ENCODE results near the gene MYCBP2. TPM values are rescaled to one million over a fixed set of nuclear protein-coding genes. Genes with fewer than 3 reads are reported as not detected.
"Not testable (repeated sequence)": the region's sequence is repeated elsewhere in the genome, so short reads cannot be mapped to it uniquely, and the experiment has no call there.

The MYCBP2 gene
- total RNA-seq, 1 donor from 2014 or later = 119 TPM

DNA sequence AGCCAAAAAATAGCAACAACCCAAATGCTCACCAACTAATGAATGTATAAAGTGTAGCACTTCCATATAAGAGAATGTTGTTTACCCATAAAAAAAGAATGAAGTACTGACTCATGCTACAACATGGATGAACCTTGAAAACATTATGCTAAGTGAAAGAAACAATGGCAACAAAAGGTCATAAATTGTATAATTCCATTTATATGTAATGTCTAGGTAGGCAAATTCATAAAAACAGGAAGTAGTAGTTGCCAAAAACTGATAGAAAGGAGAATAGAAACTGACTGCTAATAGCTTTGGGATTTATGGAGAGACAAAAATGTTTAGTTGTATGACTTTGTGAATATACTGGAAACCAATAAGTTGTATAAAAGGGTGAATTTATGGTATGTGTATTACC lies 21.6 kb downstream of the MYCBP2 start:
- intact Hi-C loops (cut with micrococcal nuclease) = no loop called here

DNA sequence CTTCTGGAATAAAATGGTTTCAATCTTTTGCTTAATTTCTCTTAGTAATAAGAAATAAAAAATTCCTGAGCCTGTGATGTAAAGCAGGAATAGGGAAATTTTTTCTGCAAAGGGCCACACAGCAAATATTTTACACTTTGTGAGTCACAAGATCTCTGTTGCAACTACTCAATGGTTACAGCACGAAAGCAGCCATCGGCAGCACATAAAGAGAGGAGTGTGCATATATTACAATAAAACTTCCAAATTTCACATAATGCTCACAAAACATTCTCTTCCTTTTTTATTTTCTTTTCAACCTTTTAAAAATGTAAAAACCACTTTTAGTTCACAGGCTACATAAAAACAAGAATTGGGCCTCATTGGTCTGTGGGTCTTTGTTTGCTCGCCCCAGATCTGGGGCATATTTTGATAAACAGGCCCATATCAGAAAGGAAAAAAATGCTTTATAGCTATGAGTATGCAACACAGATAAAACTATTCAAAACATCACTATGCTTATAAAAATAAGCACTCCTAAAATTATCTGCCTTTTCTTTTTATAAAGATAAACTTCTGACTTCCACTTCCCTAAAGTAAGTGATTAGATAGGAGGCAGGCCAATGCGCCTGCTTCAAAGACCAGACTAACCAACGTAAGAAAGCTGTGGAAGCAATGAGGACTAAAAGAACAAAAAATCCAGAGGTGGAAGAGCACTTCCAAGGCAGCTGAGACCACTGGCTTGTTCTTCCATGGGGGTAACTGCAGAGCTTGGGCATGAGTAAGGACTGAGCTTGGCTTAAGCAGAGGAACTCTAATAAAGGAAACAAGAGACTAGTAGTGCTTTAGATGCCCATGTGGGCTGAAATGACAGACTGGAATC lies 26.5 kb downstream of the MYCBP2 start:
- intact Hi-C loops (cut with micrococcal nuclease) = no loop called here

DNA sequence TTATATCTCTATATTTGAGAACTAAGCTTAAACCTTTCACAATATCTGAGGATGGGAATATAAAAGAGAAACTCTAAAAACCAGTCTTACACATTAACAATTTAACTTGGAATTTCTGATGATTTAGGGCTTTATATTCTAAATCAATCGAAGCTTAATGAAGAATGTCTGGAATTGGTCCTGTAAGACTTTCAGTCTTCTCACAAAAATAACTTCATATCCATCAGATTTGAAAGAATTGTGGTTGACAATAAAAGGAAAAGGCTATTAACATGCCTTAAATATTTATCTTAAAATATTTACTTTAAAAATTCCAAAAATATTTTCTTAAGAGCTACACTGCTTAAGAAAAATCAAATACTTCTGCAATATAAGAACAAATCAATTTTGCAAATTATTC lies 27.3 kb downstream of the MYCBP2 start:
- intact Hi-C loops (cut with micrococcal nuclease) = no loop called here

DNA sequence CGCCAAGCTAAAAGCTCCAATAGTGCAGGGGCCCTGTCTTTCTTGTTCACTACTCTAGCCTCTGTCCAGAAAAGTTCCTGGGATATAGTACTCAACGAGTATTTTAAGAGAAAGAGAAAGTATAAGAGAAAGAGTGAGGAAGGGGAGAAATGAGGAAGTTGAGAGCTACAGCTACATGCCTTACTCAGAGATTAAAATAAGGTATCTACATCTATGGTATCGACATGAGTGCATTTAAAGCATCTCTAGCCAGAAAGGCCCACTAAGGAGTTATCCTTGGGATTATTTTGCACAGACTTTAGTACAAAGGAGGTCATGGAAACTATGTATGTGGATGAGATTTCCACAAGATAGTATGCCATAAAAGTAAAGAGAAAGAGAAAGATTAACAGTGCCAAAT lies 28.5 kb downstream of the MYCBP2 start:
- intact Hi-C loops (cut with micrococcal nuclease) = no loop called here

DNA sequence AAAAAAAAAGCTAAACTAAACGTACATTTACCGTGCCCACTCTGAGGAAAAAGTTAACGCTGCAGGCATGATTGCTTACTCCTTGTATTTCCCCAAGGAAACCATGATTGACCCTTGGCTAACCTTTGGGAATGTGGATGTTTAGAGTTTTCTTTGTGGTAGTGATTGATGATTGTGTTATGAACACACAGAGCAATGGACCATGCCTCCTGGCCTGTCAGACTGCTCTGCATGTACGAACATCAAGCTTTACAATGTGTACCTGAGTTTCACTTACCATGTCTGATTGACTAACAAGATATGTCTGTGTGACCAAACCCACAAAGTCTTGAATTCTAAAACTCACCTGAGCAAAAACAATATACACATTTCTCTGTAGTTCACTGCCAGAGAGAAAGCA lies 35.1 kb downstream of the MYCBP2 start:
- intact Hi-C loops (cut with micrococcal nuclease) = loop anchor here (2.0 kb wide), 1 partner anchor 33 kb away; no protein-coding TSS in a partner anchor

DNA sequence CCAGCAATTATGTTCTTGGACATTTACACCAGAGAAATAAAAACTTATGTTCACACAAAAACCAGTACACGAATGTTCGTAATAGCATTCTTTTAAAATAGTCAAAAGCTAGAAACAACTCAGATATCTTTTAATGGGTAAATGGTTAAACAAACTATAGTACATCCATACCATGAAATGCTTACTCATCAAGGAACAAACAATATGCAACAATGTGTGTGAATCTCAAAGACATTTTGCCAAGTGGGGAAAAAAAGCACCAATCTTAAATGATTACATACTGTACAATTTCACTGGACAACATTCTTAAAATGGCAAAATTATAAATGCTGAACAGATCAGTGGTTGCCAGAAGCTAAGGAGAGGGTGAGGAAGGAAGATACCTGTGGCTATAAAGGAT lies 36.6 kb downstream of the MYCBP2 start:
- intact Hi-C loops (cut with micrococcal nuclease) = loop anchor here (2.0 kb wide), 1 partner anchor 34 kb away; no protein-coding TSS in a partner anchor

DNA sequence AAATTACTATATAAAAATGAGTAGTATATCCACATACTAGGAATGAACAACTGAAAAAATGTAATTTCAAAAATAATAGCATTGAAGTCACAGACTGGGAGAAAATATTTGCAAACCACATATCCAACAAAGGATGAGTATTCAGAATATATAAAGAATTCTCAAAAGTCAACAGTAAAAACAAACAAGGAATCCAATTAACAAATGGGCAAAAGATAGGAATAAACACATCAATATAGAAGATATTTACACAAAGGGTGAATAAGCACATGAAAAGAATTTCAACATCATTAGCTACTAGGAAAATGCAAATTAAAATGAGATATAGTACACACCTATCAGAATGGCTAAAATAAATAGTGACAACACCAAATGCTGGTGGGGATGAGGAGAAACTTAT lies 37.0 kb downstream of the MYCBP2 start:
- intact Hi-C loops (cut with micrococcal nuclease) = loop anchor here (2.0 kb wide), 1 partner anchor 35 kb away; no protein-coding TSS in a partner anchor

DNA sequence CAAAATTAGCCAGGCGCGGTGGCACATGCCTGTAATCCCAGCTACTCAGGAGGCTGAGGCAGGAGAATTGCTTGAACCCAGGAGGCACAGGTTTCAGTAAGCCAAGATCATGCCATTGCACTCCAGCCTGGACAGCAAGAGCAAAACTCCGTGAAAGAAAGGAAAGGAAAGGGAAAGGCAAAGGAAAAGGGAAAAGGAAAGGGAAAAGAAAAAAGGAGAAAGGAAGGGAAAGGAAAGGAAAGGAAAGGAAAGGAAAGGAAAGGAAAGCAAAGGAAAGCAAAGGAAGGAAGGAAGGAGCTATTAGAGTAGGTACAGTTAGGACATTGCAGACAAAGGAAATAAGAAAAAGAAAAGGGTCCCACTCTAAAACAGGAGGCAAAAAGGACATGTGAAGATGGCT lies 41.3 kb downstream of the MYCBP2 start:
- intact Hi-C loops (cut with micrococcal nuclease) = not testable (repeated sequence)

DNA sequence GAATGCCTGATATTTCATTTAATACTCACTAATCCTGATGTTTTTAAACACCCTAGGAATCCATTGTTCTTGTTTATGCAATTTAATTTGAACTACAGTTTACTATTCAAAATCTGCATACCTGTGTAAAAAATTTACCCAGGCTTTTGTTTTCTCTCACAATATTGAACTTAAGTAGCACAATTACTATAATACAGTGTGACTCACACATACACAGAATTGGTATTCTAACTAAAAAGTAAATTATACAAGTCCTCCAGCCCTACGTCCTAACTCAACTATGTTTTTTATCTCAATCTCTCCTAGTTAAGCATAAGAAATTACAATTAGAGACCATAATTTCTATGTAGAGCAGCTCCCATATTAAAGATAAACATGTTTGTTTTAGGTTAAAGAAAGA lies 41.8 kb downstream of the MYCBP2 start:
- intact Hi-C loops (cut with micrococcal nuclease) = no loop called here

DNA sequence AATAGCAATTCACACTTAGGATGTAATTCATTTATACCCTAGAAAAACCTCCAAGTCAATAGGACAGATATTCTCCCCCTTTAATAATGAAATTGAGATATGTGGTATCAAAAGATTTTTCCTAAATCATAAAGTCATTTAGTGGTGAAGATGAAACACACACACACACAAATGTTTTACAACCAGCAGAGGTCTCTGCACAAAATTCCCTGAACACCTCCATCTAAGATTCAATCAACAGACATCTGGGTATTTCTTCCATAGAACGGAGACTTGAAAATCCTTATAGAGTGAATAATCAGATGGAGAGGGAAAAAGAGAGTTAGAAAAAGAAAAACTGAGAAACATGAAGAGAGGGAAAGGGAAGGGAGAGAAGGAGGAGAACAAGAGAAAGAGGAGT lies 52.8 kb downstream of the MYCBP2 start:
- intact Hi-C loops (cut with micrococcal nuclease) = loop anchor here (1.0 to 10.0 kb wide), 3 partner anchors 51 to 291 kb away; no protein-coding TSS in a partner anchor

DNA sequence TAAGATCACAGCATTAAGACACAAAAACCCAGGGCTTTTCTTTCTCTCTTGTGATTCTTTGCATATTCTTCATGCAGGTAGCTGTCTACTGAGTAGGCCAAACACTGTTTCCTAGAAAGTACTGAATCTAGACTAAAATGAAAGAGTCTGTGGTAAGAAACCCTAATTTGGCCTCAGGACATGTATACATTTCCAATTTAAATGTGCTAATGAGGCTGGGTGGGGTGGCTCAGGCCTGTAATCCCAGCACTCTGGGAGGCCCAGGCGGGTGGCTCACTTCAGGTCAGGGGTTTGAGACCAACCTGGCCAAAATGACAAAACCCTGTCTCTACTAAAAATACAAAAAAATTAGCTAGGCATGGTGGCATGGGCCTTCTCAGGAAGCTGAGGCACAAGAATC lies 57.8 kb downstream of the MYCBP2 start:
- intact Hi-C loops (cut with micrococcal nuclease) = no loop called here

DNA sequence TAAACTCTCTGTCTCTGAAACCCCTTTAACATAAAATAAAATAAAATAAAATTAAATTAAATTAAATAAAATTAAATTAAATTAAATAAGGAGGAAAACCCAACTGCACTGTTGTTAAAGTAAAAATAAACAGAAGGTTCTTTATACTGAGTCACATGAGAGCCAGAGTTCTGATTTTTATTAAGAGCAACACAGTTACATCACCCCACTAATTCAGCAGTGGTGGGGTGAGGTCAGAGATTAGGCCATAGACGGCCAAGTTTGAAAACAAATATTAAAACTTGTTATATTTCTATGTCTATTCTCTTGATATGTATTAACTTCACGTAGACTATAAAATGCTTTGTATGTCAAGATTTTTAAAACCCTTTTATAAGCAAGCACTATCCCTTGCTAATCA lies 59.5 kb downstream of the MYCBP2 start:
- intact Hi-C loops (cut with micrococcal nuclease) = no loop called here

DNA sequence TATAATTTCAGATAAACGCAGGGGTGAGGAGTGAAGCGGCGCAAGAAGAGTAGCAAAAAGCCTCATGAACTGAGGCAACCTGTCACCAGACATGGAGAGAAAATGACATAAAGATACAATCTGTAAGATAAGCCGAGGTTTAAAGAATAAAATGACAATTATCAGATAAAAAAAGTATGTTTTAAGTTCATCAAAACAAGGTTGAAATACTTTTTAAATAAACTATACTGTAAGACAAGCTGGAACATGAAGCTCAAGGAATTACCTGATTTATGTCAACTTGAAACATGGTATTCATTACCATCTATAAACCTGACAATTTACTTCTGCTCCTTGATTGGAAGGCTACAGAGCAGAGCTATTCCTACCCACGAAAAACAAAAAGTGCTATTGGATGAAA lies 61.6 kb downstream of the MYCBP2 start:
- intact Hi-C loops (cut with micrococcal nuclease) = no loop called here

DNA sequence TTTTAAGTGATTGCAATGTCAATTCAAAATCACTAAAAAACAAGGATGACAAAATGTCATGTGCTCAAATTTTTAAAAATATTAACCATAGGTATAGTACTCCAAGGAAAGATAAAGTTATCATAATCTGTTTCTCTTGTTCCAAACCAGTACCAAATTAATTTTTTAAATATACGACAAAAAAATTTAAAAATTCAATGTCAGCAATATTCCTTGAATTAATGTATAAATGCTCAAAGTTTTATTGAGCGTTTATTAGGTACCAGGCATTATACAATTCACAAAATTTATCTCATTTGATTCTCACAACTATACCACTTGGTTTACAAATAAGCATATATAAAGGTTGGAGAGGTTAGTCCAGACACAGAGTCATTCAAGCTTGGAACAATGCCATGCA lies 64.7 kb downstream of the MYCBP2 start:
- intact Hi-C loops (cut with micrococcal nuclease) = no loop called here

DNA sequence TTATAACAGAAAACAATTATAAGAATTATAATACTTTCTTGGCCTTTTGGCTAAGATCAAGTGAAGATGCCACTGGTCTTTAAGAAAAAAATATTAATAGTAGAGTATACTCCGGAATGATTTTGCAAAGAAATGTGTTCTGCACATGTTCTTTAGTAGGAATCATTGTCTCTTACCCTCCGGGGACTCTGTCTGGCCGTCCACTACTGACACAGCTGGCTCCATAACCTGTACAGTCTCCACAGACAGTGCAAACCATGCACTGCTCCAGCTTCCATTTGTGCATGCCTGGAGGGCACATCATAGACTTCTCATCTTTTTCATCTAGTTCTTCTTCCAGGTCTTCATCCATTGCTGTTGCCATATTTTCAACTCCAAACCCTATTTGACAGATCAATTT lies 75.9 kb downstream of the MYCBP2 start:
- intact Hi-C loops (cut with micrococcal nuclease) = no loop called here

DNA sequence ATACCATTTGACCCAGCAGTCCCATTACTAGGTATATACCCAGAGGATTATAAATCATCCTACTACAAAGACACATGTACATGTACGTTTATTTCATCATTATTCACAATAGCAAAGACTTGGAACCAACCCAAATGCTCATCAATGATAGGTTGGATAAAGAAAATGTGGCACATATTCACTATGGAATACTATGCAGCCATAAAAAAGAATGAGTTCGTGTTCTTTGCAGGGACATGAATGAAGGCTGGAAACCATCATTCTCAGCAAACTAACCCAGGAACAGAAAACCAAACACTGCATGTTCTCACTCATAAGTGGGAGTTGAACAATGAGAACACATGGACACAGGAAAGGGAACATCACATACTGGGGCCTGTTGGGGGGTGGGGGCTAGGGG lies 81.7 kb downstream of the MYCBP2 start:
- intact Hi-C loops (cut with micrococcal nuclease) = not testable (repeated sequence)

DNA sequence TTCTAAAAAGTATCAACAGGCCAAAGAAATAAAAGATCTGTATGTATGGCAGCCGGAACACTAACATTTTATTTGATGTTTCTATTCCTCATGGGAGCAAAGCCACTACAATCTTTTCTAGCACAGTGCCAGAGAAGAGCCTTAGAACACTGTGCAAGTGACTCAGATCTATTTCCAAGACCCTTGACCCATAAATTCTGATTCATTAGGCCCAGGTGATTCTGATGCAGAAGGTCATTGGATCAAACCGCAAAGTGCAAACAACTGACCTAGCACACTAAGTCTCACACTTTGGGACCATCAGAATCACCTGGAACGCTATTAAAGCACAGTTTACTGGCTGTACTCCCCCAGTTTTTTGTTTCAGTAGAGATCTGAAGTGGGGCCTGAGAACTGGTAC lies 87.6 kb downstream of the MYCBP2 start:
- intact Hi-C loops (cut with micrococcal nuclease) = no loop called here

DNA sequence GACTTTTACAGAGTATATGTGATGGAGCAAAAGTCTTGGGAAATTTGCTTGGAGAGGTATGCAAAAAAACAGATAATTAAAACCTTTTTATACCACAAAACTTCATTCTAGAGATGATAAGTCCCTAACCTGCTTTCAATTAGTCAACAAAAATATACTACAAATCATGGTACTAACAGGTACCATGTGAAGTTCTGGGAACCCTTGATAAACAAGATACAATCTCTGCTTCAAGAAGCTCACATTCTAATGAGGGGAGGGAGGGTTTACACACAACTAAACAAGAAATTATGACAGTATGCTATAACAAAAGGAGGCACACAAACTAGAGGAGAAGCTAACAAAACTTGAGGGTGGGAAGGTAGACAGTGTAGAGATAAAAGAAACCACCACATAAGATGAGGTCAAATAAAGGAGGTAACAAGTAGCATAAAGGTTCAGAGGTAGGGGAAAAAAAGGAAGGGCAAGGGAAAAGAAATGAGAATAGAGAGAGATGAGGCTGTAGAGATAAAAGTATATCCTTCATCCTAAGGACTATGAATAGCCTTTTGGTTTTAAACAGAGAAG lies 91.4 kb downstream of the MYCBP2 start:
- intact Hi-C loops (cut with micrococcal nuclease) = no loop called here

DNA sequence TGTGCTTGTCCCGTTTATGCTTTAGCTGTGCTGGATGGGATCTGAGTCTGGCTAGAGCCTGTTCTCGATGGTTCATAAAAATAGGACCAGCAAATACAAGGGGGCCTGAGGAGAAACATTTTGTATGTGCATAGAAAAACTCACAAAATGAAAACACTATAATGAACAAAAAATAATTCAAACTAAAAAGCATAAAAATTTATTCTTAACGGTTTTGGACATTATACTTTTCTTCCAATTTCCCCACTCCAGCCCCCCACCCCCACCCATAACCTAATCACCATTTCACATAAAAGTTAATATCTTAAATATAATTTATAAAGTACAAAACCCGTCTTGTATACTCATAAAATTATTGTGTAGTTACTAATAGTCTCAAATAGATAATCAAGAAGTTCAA lies 93.7 kb downstream of the MYCBP2 start:
- intact Hi-C loops (cut with micrococcal nuclease) = no loop called here

DNA sequence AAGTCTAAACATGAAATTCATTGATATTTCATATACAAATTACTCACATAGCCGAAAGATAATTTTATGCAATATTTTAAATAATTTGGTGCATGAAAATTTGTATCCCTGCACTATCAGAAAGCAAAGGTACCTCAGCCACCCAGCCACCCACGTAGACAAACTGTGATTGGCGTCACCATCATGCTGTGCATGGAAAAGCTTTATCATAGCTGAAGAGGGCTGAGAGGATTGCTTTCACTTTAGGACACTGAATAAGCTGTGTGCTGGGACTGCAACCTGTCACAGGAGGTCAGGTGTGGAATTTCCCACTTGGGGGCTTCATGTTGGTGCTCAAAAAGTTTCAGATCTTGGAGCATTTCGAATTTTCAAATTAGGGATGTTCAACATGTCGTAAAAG lies 96.3 kb downstream of the MYCBP2 start:
- intact Hi-C loops (cut with micrococcal nuclease) = no loop called here

DNA sequence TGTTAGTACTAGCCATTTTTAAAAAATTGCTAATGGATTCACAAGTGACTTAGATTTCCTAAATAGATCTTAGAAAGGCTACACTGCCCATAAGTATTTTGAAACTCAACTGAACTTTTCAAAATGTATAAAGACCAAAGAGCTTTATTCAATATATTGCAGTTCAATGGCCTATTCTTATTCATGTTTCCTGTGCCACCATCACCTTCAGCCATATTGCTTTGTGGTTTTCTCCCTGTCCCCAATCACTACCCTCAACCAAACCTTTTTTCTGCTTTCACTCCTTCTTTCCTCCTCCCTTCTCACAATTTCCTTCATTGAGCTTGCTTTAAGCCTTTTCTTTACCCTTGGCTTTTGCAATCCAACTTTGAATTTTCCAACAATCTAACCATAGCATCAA lies 100.9 kb downstream of the MYCBP2 start:
- intact Hi-C loops (cut with micrococcal nuclease) = loop anchor here (5.0 kb wide), 1 partner anchor 251 kb away; no protein-coding TSS in a partner anchor

DNA sequence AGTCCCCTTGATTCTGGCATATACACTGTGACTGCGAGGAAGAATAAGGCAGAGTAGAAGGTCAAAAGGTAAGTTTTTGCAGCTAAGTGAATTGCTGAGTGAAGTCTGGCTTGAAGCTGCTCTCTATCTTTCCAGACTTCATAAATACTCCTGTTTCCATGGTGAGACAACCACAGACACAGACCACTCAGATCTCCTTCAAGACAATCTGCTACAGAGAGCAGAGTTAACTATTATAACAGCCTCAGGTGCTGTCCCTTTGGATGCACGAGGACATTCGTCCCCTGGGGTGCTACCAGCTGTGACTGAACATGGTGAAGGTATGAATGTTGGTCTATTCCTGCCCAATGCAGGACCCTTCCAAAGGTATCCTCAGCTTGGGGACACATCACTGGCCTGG lies 104.0 kb downstream of the MYCBP2 start:
- intact Hi-C loops (cut with micrococcal nuclease) = no loop called here

All from T-helper 1 cell treated with Interleukin-12 subunit alpha and Interleukin-12 subunit beta and Interleukin-4 antibody, amounts not matched to agents 30 ng/mL and 1 ng/mL, for 36 hours (primary cell).